Limb (tissue), 2 donors: ENCODE measurements around the gene PRDM8.

Source experiments
- DNase-seq, 2 donors: peaks; one replicate each; pipeline ENCODE4 v3.0.0-alpha.2; 2016; ENCODE audit errors: extremely low spot score in 2 of 2

PRDM8 gene

DNA sequence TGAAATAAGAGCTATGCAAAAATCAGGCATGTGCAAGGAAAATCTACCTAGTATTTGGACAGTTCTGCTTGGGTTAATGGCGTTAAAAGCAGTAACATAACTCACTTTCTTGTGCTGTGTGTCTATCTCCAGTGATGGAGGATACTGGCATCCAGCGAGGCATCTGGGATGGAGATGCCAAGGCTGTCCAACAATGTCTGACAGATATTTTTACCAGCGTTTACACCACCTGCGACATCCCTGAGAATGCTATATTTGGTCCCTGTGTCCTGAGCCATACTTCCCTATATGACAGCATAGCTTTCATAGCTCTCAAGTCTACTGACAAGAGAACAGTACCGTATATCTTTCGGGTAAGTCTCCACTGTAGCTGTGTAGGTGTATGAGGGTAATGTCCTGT lies 2.6 kb downstream of the PRDM8 start:
- no peak for DNase-seq

DNA sequence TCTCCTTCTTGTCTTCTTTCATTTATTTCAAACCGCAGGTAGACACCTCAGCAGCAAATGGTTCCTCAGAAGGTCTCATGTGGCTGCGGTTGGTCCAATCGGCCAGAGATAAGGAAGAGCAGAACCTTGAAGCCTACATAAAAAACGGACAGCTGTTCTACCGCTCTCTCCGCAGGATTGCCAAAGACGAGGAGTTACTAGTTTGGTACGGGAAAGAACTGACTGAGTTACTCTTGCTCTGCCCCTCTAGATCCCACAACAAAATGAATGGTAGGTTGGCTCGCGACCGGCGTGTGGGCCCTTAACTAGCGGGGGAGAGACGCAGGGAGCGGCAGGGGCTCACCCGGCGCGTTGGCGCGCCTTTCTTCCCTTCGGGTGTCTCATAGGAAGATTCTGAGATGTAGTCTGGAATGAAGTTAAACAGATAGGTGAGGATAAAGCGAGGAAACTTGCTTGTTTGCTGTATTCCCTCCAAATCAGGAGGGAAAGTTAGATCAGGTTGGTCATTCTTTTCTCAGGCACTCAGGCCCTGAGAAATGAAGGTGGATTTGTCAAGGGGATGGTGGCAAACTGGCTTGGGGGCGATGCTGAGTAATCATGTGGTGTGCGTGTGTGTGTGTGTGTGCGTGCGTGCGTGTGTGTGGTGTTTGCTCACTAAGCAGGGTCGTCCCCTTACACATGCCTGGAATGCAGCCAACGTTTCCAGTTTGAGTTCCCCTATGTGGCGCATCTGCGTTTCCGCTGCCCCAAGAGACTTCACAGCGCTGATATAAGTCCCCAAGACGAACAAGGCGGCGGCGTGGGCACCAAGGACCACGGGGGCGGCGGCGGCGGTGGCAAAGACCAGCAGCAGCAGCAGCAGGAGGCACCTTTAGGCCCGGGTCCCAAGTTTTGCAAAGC lies 4.2 kb downstream of the PRDM8 start:
- DNase-seq = peak in 1 of 2 donors; percentile 48

DNA sequence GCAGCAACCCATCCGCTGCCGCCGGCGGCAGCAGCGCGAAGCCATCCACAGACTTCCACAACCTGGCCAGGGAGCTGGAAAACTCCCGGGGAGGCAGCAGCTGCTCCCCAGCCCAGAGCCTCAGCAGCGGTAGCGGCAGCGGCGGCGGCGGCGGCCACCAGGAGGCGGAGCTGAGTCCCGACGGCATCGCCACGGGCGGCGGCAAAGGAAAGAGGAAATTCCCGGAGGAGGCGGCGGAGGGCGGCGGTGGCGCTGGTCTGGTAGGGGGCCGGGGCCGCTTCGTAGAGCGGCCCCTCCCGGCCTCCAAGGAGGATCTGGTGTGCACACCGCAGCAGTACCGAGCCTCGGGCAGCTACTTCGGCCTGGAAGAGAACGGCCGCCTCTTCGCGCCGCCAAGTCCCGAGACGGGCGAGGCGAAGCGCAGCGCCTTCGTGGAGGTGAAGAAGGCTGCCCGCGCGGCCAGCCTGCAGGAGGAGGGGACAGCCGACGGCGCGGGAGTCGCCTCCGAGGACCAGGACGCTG lies 4.9 kb downstream of the PRDM8 start:
- DNase-seq = peak; percentile 59 to 91

DNA sequence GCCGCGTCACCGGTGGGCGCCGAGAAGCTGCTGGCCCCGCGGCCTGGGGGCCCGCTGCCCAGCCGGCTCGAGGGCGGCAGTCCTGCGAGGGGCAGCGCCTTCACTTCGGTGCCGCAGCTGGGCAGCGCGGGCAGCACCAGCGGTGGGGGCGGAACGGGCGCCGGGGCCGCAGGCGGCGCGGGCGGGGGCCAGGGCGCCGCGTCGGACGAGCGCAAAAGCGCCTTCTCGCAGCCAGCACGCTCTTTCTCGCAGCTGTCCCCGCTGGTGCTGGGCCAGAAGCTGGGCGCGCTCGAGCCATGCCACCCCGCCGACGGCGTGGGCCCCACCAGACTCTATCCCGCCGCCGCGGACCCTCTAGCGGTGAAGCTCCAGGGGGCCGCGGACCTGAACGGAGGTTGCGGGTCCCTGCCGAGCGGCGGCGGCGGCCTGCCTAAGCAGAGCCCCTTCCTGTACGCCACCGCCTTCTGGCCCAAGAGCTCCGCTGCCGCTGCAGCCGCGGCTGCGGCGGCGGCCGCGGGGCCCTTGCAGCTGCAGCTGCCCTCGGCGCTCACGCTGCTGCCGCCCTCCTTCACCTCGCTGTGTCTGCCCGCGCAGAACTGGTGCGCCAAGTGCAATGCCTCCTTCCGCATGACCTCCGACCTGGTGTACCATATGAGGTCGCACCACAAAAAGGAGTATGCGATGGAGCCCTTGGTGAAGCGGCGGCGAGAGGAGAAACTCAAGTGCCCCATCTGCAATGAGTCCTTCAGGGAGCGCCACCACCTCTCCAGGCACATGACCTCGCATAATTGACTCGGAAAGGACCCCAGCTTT lies 5.6 kb downstream of the PRDM8 start:
- peak in 1 of 2 donors; percentile 61 for DNase-seq

DNA sequence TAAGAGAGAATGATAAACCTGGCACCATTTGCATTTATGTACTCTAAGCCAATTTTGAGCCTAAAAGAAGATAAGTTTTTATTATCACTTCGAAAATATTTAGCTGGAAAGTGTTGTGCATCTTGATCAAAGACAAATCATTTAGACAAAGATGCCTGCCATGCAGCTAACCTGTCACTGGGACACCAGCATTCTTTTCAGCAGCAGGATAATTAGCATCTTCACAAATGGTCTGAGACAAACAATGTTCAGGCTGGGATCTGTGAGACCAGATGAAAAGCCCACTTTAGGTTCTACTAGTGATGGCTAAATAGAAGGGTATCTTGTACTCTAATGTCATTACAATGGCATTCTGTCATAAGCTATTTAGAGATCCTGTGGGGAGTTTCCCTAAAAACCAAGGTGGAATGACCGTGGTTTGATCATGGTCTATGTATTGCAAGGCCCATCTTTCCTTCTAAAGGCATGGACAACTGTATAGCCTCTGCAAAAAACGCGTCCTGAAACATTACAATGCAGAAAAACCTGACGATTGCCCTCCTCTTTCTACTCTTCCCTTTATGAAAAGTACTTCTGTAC lies 7.2 kb downstream of the PRDM8 start:
- DNase-seq = no peak

DNA sequence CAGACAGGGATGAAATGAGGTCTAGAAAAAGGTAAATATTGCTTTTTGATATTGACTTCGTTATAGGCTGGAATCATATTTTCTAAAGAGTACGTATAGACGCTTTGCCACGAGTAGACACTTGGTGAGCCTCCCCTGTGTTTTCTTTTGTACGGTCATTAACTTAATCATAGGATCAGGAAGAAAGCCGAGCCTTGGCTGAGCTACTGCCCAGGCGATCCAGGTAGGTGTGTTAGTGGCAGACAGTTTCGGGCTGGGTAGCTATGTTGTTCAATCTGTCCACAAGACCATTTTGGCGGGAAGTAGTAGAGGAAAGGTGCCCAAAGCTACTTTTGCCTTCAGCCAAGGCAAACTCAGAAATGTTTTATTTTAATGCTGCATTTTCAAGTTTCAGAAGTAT lies 8.8 kb downstream of the PRDM8 start:
- no peak for DNase-seq

DNA sequence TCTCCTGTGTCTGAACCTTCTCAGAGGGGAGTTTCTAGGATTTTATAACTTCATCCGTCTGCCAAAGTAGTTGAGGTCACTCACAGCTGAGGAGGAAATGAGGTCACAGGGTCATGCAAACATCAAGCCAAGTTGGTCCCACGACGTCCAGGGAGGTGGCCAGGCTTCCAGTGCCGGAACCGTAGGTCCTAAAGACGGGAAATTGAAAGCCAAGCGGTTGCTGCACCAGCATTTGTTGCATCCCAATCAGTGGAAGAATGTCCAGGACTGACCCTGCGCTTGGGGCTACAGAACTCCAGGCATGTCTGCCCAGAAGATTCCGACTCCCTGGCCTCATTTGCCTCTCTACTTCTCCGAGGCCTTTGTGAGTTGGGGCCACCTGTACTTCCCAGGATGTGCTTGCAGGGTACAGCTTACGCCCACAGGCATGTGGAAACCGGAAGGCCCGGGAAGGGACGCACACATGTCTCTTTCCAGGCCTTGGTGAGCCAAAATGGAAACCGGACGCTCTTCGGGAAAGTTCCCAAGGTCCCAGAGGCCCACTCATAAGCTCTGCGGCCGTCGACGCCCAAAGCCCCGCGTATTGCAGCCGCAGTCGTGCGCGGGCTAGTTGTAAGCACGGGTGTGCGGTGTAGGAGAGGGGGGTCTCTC lies 9.3 kb downstream of the PRDM8 start:
- peak in 1 of 2 donors; percentile 47 for DNase-seq

DNA sequence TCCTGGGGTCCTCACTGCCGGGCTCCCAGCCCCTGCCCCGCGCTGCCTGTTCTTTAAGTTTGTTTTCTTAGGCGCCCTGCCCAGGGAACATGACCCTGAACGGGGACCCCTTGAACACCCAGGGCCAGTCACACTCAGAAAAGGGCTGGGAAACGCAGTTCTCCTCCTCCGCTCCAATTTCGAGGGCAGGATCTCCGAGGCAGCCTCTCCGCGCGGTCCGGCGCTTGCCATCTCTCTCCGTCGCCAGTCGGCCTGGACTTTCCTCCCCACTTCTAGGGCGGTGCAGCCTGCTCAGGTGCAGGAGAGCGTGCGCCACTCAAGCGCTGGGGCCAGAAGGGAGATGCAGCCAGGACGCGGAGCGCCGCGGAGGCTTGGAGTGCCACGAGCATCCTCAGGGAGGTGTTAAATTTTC lies 9.9 kb downstream of the PRDM8 start:
- DNase-seq = peak in 1 of 2 donors; percentile 48

DNA sequence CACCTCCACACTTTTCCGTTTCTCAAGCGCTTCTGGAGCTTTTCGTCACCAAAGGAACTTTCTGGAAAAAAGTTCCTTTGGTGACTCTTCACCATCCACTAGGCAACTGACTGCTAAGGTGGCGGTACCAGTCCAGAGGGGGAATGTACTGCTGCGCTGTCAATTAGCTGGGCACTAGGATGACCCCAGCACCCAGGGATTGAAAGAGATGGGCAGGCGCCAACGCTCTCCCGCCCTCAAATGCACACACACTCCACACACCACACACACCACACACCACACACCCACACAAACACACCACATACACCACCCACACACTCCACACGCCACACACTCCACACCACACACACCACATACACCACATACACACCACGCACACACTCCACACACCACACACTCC lies 10.4 kb downstream of the PRDM8 start:
- DNase-seq = no peak

DNA sequence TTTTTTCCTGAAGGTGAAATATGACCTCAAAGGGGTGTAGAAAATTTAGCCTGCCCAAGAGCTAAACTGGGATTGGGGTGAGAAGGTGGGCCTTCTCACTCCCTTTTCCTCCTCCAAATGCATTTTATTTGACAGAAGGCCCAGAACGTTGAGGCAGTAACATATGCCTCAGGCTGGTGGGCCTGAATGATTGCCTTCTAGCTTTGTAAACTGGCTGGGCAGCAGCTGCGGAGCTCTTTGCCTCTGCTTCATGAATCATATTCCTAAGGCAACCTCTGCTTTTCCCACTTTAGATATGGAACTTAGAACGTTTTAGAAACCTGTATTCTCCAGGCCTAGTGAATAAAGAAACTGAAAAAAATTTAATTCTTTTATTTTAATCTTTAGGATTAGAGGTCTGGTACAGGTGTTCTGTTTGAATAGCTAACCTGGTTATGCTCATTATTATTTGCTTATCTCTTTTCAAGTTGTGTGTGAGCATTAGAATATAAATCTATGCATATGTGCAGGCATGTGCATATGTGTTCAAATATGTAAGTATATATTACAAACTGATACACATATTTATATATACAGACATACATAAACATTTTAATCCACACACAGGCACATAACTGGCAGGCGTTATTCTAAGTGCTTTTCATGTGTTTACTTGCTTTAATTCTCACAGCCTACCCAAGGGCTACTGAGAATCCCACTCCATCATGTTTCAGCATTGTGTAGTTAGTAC lies 11.5 kb downstream of the PRDM8 start:
- DNase-seq = no peak

DNA sequence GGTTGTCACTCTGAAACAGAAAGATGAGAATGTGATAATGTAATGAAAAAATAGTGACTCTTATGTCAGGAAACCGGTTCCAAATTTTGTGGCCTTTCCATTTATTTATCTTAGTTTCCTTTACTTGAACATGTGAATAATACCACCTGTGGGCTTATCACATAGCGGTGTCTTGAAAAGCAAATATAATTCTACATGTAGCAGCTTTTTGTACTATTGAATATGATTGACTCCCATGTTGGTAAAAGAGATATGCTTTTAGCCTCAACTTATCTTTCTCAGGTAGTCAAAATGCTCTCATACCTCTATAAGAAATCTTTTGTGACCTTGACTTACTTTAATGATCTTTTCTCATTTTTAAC lies 12.0 kb downstream of the PRDM8 start:
- DNase-seq = no peak

DNA sequence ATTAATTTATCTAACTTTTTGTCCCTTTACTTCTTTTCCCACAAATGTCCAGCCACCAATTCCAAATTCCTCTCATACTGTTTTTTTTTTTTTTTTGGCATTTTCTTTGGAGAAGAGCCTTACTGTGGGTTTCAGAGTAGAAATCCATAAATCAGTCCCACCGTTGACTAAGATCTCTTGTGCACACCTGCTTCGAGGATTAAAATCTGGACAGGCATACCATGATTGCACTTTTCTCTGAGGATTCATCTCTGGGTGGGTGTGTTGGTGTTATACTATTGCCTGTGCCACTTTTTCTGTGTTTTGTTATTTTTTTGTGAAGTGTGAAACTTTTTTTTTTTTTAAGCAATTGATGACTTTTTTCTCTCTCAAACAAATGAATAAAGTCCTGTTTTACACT lies 13.2 kb downstream of the PRDM8 start:
- DNase-seq = no peak

DNA sequence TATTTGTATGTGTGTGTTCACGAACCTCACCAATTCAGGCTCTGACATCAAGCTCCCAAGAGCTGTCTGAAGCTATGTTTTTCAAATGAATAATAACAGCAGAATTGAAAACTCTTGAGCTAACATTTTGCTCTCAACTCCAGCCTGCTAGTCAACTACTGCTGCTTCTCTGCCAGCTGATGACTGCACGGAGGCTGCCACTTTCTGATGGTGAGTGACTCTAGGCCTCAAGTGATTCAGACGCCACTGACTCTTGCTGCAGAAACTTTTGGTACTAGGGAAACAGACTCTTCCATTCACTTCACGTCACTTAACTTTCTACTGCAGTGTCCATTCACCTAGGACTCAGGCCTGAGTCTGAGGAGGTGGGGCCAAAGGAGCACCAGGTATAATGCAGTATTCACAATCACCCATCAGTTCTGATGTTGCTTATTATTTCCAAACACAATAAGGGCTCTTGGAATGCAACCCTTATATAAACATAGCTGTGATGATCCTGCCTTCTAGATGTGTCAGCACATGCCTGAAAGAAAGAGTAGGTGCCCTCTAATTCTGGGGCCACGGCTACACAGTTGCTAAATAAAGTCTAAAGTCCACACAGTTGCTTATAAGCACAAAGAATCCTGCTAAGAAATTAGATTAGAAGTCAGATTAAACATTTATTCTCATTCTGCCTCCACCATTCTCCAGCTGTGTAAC lies 16.0 kb downstream of the PRDM8 start:
- no peak for DNase-seq

DNA sequence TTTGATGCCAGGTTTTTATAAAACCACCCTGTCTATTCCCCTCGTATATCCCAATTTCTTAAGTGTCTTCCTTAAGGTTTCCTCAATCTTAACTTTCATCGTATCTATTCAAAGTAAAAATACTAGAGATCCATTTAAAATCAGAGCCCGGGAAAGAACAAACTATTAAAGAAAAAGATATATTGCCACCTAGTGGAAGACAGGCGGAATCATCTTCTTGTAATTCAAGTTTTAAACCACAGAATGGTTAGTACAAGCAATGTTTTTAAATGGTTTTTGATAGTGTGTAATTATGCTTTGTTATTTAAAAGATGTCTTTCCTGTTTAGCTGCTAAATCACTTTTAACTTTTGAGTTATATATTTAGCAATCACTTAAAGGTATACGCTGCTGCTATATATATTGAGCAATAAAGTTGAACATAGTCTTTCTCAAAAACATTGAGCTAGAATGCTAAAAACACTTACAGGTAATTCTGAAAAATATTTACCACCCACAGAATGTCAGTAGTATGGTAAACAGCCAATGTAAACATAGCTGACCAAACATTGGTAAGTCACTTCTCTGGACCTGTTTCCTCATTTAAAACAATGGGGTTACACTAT lies 18.2 kb downstream of the PRDM8 start:
- DNase-seq = peak in 1 of 2 donors; percentile 77

DNA sequence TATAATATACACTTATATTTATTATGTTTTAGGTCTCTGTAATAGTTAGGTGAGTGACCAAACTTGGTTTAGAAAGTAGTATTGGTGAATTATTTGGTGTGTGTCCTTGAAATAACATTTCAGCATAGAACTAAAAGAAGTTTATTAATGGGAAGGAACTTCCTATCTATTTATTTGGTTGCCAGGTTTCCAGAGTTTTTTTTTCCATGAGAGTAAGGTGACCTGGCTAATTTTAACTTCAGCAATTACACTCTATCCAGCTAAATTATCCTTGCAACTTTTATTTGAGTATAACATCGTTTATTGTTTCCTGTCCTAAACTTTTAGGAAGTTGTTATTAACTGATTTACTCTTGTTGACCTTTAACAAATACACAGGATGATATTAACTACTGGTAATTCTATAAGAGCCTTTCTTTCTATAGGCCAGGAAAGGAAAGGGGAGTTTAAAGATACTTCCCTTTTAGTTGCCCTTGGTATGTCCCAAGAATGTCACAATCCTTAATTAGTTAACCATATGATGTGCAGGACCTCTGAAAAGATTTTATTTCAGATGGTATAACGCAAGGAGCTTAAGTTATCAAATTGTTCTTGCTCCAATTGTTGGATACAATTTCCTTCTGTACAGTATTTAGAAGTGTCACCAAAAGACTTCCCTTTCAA lies 18.9 kb downstream of the PRDM8 start:
- DNase-seq = no peak

DNA sequence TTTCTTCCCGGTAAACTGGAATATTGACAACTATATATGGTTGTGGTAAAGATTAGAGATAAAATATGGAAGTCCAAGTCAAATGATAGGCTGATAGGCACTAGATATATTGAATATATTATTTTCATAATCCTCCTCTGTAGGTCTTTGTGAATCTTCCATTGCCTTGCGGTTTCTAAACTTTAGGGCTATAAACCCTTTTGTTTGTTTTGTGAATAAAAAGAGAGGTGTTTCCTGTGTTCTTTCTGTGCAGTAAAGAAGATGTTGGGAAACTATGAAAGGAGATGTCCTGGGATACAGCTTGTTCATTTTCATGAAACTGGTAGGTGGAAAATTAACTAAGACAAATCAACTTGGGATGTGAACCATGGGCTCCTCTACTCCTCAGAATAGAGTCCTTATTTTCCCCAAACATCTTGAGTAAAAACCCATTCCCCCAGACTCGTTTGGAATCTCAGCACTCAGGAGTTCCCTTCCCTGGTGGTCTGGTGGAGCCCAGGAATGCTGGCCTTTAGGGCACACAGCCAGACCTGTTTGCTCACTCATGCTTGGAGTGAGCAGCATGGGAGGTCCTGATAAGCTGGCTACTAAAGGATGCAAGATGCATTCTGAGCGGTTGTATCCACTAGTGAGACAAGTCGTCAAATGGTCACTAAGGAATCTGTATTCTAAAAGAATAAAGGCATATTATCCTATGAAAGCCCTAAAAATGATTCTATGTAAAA lies 22.2 kb downstream of the PRDM8 start:
- no peak for DNase-seq

DNA sequence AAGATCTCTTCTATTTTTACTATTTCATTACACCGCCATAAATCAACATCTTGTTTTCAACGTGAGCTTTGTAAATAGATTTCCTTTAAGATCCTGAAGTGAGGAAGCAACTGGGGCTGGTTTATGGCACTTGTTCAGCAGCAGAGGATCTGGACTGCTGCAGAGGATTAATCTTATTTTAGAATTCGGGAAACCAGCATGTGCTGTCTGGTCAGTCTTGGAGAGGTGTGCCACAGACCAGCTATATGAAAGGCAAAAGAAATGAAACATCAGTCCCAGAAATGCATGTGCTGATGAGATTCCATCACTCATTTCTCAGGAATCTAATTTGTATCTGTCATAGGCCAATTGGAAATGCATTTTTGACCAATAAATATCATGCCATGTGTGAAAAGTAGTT lies 23.4 kb downstream of the PRDM8 start:
- no peak for DNase-seq

DNA sequence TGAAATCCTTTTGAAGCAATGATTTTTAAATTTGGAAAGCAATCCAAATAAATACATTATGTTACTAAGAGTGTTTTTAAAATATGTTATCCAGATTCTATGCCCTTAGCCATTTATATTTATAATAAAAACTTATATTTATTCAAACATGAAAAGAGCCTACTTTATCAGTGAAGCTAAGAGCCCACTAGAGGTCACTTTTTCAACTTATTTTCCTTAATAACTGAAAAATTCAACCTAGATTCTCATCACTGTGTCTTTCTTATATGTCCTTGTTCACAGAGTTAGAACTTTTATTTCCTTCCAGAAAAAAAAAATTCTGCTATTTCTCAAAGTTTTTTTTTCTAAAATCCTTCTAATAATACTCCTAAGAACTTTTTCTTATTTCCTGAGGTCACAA lies 23.9 kb downstream of the PRDM8 start:
- DNase-seq = peak in 1 of 2 donors; percentile 71

DNA sequence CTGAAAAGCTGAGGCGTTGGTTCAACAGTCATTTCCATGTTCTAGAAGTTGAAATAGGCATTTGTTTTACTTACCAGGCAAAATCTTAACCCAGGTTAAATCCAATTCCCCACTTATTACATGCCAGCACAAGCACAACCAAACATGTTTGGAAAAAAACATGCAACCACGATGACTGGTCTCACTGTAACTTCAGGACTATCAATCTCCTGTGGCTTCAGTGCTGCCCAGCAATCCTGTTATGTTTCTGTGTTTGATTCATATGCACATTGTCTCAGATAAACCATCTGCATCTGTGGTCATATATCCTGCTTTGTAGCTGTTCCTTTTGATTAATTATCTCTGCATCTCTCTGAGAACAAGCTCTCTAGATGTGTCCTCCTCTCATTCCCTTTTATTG lies 28.3 kb downstream of the PRDM8 start:
- DNase-seq = no peak
